Activated CD4-positive, CD25-positive, alpha-beta regulatory T cell treated with anti-CD3 and anti-CD28 coated beads, Interleukin-2, amount 50 U/mL, for 24 hours (primary cell): ENCODE data around the gene TENM3.
"Not testable (repeated sequence)": the region's sequence is repeated elsewhere in the genome, so short reads cannot be mapped to it uniquely, and the experiment has no call there.

Source experiments
- ATAC-seq, 2 donors: fragments of 150-1000 bp; cut with Tn5 transposase; one replicate each; pipeline ENCODE4 v1.10.0; 2021; ENCODE audit warnings: mild to moderate bottlenecking in 1 of 2, moderate library complexity in 1 of 2

The TENM3 gene

DNA sequence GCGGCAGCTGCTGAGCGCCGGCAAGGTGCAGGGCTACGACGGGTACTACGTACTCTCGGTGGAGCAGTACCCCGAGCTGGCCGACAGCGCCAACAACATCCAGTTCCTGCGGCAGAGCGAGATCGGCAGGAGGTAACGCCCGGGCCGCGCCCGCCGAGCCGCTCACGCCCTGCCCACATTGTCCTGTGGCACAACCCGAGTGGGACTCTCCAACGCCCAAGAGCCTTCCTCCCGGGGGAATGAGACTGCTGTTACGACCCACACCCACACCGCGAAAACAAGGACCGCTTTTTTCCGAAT, 557.0 kb downstream of the TENM3 start:
- no peak for ATAC-seq

DNA sequence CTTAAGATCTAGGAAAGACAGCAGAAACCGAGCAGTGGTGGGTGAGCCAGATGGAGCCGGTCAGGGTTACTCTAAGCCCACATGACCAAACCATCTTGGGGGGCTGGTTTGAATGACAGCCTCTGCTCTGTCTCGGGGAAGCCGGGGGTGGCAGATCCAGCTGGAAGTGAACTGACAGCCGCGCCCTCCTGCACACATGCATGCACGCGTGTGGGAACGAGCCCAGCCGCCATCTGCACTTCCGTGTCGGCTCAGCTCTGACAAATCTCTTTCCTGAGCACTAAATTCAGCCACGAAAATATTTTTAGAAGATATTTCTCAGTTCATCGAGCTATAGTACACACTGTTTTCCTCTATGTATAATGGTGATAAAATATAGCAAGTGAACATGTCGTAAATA, 558.4 kb downstream of the TENM3 start:
- ATAC-seq = no peak

DNA sequence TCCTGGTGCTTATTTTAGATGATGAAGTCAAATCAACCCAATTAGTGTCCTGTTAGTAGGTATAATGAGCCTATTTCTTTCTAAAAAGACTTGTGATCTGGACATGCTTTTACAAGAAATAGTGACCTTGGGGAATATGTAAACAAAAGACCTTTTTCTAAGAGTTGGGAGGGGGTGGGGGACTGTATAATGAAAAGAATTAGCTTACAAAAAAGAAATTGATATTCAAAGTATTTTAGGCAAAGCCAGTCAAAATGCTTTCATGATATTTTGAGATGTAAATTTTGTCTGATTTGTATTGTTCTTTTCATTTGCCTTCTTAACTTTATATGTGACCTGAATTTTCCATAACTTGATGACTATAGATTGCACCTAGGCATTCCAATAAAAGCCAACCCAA, 559.4 kb downstream of the TENM3 start:
- no peak for ATAC-seq

DNA sequence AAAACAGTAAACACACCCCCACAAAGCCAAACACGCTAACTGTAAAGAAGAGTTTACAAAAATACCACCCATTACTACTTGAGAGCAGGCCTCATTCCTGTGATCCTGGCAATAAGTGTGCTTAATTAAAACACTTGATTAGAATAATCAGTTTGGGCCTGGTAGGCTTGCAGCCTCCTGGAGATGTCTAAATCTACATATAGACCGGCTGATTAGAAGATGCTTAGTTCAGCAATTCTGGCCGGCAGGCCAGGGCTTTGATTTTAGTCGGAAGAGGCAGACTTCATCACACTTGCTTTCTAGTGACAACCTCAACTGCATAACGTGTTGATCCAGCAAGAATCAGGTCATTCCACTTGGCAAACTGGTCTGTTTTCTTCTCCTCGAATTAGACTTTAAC, 560.0 kb downstream of the TENM3 start:
- no peak for ATAC-seq

DNA sequence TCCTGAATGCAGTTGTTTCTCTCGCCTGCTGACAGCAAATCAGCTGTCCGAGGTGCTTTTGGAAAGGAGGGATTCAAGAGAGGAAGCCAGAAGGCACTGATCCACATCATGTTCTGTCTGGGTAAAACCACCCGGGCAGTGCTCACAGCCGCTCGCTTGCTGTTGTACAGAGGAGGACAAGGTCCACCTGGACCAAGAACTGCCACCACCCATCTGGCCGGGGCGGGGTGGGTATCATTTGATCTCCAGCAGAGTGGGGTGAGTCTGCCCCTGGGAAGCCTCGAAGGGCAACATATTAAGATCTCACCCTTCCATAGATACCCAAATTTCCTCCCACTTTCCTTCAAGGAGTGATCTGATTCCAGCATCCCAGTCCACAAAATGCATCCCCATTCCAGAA, 560.9 kb downstream of the TENM3 start:
- ATAC-seq = no peak

DNA sequence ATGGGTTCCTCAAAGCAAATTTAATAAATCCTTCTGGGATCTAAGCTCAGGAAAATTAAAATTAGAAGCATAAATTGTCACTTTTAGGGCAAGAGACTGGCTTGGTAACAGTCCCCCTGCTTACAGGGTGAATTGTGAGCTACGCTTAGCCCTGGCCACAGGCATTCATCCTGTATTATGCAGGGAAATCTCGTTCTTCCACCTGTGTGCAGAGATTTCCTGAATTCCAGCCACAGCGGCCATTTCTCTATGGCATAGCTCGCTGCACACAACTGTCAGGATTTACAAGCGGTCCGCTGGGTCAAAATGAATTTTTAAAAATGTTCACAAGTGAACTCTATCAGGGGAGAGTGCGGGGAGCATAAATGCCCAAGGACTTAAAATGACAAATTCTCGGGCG, 562.1 kb downstream of the TENM3 start:
- no peak for ATAC-seq

DNA sequence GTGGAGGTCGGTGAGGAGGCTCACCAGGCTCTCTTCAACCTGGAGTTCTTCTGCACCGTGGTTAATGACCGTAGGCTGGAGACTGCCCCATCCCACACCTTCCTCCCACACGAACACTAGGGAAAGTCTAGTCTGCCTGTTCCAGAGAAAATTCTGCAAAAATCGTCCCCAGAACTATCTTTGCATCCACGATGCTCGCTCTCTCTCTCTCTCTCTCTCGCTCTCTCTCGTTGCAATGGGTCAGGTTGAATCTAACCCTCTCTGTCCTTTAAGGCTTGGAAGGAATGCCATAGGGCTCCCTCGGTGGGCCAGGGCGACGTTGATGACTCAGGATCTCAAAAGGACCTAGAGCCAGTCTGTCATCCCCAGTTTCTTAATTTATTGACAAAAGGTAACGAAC, 562.5 kb downstream of the TENM3 start:
- ATAC-seq = no peak

DNA sequence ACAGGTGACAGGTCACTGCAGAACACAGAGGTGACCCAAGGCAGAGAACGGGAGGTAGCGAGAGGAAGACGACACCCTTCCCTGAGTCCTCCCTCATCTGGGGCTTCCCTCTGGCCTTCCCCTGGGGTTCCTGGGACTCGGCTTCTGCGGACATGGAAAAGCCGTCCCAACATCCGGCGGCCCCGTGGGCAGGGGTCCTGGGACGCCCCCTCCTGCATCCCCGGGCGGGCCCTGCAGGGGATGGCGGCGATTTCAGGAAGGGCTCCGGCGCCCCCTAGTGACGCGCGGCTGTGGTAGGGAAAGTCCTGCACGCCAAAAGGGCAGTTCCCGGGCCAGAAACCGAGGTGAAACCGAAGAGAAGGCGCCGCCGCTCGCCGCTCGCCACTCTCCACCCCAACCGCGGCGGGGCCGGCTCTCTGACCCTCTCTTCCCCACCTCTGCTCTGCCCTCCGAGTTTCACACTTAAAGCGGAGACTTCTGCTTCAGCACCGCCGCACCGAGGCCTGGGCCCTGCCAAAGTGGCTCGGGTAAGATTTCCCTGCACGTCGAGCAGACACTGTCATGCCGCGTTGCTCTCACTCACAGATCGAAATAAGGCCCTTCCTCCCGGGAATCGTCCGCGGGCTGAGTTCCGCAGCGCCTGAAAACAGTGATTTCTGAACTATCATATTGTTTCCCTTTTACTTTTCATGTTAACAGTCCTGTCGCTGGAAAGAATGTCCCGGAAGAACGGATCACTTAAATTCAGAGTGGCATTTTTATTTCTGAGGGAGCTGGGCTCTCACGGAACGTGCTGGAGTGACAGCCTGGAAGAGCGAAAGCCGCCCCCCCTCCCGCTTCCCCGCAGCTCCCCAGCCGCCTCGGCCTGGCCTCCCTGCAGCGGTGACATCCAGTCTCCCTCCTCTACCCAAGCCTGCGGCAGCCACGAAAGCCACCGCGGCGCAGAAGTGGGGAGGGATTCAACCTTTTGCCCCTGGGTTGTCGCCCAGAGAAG, 563.4 kb downstream of the TENM3 start:
- ATAC-seq = peak; percentile 15 to 53

DNA sequence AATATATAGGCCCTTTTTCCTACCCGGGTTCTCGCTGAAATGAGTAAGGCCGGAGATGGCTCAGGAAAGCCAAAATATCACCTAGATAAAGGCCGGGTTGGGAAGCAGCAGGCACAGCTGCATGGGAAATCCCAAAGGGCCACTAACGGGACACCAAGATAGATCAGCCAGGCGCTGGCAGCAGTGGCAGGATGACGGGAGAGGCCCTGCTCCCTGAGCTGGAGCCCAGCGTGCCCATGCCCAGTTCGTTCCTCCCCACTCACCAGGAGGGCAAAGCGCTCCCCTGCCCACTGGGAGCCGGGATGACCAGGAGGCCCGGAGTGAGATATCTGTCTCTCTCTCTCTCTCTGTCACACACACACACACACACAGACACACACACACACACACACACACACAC, 564.1 kb downstream of the TENM3 start:
- ATAC-seq = no peak

DNA sequence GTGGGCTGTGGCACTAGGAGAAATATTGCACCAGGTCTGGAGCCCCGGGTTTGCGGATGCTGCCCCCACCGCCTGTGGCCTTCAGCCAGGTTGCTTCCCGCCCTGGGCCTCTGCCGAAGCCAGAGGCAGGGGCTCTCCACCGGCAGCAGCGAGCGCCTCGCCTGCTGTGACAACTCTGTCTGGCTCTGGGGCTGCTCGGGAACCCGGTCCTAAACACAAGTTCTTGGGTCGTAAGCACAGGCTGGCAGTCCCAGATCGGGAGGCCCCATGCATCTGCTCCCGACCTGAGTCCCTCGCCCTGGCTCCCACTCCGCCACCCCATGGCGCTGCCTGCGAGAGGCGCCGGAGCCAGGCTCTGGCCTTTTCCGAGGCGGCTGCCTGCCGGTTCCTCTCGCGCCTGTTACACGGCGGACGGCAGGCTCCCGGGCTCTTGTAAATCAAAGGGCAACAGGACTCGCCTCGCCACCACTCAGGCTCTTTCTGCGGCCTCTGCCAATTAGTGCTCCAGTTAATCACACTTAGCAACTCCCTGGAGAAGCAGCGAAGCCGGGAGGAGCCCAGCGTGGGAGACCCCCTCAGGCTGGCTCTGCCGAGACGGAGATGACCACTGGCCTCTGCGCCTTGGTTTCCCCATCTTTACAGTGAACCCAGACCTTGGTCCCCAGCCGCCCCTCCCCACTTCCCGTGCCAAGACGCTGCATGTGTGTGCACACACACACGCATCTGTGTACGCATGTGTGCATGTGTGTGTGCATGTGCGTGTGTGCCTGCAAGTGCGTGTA, 564.8 kb downstream of the TENM3 start:
- no peak for ATAC-seq

DNA sequence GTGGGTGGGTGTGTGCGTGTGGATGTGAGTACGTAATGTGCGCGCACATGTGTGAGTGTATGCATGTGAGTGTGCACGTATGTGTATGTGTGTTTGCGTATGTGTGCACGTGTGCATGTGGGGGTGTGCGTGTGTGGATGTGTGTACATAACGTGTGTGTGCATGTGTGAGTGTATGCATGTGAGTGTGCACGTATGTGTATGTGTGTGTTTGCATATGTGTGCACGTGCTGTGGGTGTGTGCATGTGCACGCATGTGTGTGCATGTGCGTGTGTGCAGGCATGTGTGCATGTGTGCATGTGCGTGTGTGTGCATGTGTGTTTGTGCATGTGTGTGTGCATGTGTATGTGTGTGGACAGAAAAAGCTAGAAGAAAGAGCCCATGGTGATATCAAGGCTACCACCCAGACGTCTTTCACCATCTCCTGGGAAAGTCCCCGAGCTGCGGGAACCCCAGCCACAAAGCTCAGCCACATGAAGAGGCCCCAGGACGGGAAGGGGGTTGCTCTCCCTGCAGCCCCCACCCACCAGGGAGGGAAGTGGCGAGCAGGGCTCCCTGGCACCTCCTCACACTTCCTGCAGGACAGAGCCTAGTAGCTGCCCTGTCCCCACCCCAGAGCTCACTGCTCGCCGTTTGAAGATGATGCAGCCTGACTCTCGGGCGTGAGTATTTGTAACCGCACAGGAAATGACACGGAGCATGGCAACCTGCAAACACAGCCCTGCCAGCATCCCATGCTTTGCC, 565.6 kb downstream of the TENM3 start:
- peak; percentile 63 to 67 for ATAC-seq

DNA sequence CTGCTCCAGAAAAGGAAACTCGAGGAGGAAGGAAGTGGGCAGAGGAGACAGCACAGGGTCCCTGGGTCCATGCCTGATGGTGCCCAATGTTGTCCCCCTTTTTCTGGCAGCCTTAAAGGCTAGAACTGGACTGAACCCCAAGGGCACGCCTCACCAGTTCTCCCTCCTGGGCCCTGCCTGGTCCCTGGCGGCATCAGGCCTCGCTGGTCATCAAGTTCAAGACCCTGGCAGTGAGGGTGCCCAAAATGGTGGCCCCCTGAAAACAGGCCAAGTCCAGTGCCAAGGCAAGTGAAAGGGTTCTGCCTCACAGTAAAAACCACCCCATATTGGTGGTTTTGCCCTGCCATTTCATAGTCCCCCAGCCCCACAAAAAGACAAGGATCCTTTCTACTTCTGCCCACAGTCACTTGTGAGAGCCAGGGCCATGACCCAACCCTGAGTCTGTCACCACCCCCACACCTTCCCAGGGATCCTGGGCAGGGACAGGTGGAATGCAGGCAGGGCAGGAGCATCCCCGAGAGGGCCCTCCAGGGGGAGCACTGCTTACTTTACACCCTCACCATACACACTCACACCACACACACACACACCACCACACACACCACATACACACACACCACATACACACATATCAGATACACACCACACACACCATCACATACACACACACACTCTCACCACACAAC, 566.4 kb downstream of the TENM3 start:
- peak in 1 of 2 donors; percentile 2 for ATAC-seq

DNA sequence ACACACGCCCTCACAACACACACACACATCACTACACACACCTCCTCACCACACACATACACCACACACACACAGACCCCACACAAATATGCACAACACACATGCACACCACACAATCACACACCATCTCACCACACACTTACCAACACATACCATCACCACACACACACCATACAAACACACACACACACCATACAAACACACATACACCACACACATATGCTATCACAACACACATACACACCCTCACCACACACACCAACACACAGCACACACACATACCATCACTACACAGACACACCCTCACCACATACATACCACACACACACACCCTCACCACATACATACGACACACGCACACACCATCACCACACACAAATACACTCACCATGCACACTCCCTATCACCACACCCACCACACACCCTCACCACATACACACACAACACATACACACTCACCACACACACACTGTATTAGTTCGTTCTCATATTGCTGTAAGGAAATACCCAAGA, 567.0 kb downstream of the TENM3 start:
- no peak for ATAC-seq

DNA sequence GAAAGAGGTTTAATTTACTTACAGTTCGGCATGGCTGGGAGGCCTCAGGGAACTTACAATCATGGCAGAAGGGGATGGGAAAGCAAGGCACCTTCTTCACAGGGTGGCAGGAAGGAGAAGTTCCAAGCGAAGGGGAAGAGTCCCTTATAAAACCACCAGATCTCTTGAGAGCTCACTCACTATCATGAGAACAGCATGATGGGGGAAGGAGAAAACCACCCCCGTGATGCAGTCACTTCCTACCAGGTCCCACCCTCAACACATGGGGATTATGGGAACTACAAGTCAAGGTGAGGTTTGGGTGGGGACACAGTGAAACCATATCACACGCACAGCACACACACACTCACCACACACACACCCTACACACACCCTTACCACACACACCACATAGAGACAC, 569.7 kb downstream of the TENM3 start:
- no peak for ATAC-seq

DNA sequence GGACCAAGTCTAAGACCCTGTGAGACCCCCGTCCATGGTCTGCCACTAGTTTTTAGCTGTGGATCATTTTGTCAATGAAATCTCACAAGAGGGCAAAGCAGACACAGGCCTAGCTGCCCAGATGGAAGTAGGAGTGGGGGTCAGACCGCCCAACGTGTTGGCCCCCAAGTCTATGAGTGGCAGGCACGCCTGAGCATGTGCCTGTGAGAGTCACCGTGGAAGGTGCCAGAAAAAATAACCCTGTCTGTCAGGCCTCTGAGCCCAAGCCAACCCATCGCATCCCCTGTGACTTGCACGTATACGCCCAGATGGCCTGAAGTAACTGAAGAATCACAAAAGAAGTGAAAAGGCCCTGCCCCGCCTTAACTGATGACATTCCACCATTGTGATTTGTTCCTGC, 570.9 kb downstream of the TENM3 start:
- not testable (repeated sequence) for ATAC-seq

DNA sequence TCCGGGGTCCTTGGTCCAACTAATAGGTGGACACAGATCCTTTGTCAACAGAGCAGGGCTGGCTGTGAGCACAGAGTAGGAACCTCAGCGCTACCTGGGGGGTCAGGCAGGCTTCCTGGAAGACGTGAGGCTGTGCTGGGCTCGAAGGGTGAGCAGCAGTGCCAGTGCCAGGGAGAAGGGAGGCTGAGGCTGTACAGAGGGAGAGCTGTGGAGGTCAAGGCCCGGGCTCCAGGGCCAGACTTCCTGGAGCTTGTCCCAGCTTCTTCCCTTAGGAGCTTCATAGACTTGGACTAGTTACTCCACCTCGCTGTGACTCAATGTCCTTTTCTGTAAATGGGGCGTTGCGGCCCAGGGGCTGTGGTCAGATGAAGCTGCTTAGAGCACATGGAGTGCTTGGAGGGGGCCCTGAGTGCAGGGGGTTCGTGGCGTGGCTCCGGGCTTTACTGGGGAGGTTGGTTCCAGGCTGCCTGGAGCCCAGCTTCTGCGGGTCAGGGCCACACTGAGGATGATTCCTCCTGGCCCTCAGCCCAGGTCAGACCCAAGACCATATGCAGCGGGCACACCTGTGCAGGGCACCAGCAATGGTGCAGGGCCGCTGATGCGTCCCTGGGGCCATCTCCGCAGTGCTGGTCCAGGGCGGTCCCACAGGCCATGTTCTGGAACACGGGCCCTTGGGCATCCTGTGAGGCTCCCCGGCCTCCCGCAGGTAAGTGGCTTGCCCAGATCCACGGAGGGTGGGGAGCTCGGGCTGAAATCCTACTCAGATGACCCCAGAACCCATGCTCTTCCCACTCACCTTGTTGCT, 575.9 kb downstream of the TENM3 start:
- no peak for ATAC-seq

DNA sequence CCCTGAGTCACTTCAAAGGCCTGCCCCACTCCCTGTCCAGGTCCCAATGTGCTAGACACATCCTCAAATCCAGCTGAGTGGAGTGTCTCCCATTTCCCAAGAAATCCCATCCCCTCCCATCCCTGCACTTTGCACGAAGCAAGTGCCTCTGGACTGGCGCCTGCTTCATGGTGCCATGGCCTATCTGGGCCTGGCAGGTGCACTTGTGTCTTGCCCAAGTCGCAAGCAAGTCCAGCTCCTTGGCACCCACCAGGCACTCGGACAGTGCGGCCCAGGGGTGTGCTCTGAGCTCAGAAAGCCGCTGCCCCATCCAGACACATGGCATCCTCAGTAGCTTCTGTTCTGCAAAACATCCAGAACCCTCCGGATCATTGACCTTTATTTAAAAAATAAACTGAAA, 576.5 kb downstream of the TENM3 start:
- no peak for ATAC-seq

DNA sequence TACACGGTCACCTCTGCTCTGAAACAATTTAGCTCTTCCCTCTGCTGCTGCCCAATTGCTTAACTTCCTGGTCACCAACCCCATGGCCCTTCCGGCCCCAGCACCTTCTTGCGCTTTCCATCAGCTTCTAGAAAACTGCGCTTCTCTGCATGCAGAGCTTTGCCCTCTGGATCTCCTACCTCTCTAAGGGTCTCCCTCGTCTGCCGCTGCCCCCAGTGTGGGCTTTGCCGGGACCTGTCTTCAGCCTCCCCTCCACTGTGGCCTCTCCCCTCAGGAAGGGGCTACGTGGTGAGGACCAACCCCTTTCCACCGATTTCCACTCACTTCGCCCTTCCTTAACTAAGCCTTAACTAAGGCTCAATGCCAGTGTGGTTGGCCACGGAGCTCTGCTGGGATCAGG, 579.4 kb downstream of the TENM3 start:
- ATAC-seq = no peak

DNA sequence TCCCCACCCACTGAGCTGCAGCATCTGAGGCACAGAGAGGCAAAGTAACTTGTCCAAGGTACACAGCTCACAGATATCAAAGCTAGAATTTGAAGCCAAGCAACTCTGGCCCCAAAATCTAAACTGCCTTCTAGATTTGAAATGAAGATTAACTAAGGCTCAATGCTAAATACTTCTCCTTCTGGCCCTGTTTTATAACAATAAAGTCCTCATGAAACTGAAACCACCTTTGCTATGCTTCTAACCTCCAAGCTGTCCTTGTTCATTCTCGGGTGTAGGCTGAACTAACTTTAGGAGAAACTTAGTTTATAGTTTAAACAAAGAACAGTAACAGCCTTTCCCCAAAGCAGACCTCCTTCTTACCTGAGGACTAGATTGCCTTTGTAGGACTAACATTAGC, 580.4 kb downstream of the TENM3 start:
- ATAC-seq = no peak

DNA sequence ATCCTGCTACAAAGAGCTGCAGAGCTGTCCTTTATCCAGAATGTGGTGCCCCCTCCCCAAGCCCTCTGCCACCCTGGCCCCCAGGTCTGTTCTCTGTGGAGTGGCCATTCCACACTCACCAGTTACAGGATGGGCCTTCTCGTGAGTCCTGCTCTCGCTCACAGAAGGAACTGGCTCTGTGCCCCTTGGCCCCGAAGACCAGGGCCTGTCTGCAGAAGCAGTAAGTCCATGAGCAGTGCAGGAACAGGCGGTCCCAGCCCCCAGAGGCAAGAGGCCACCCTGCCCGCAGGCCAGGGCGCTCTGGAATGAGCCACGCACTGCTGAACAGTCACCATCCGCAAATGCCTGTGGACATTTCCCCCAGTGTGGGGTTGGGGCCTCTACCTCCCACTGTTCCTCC, 581.8 kb downstream of the TENM3 start:
- no peak for ATAC-seq

DNA sequence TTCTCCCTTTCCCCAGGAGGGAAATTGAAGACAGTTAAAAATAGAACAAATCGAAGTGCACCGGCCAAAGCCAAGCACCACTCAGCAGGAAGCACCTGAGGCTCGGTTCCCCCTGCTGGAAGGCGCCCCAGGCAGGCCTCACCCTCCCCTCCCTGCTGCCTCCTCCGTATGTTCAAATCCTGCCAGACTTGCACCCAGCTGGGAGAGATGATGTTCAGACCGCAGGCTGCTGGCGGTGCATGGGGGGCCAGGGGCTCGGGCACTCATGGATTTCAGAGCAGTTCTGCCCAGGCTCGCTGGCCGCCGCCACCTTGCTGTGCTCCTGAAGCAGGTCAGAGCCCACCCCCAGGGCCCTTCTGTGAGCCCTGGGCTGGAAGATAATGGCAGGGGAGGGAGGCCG, 582.6 kb downstream of the TENM3 start:
- ATAC-seq = no peak

DNA sequence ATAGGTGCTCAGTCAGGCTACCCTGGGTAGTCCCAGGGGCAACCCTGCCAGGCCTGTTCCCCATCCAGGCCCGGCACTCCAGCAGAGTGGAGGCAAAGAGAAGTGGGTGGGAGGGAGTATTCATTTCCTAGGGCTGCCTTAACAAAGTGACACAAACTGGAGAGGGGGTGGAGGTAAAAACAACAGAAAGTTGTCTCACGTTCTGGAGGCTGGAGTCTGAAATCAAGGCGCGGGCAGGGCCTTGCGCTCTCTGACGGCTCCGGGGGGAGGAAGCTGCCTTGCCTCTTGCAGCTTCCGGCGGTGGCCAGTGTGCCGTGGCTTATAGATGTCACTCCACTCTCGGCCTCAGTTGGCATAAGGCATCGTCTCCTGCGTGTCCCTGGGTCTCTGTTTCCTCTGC, 583.2 kb downstream of the TENM3 start:
- ATAC-seq = no peak
